Measurements from ENCODE around the gene RRAS2. TPM values are rescaled to one million over a fixed set of nuclear protein-coding genes. Genes with fewer than 3 reads are reported as not detected.
A peak's percentile ranks its signal among the peaks of the same experiment; 100 is the strongest.

RRAS2 gene
- total RNA-seq, 1 experiment from 2014 or later, result 158 TPM

GRCh38 chr11:14347991-14348390 lies 11.0 kb downstream of the RRAS2 start:
- Mint-ChIP-seq H3K9me3 (peaks cover 10 to 13% of the 10 kb centered on the region in 2 experiments), H3K36me3 (ENCODE audit: insufficient read depth in 1 of 3, low read depth in 3 of 3) (peaks cover 6 to 53% (median 25%) of the 10 kb centered on the region in 3 experiments), H3K4me3 (peak overlapping the region; percentile 4 to 57; a peak in 2 of 5 replicates), H3K27ac (peak overlapping the region in 2 of 3 experiments; percentile 82 to 93; a peak in 4 of 7 replicates), H3K4me1 (peaks cover 59 to 63% of the 10 kb centered on the region in 2 experiments), H3K27me3 (ENCODE audit: low read depth) (no peaks in the 10 kb centered on the region)
- Histone ChIP-seq H2BK15ac (ENCODE audit: low read depth, low read length) (no peak overlapping the region), H3K9ac (ENCODE audit: extremely low read depth, insufficient read length, low read length) (no peak overlapping the region), H3K27ac (ENCODE audit: insufficient read length, low read depth, low read length) (no peak overlapping the region), H3K23ac (ENCODE audit: insufficient read length, low read depth, low read length) (no peak overlapping the region), H3K4ac (ENCODE audit: low read depth, low read length) (no peak overlapping the region), H2AK5ac (ENCODE audit: insufficient read length, low read length) (no peak overlapping the region), H4K91ac (ENCODE audit: insufficient read length, low read depth, low read length) (no peak overlapping the region), H2BK20ac (ENCODE audit: low read depth, low read length, poor library complexity, severe bottlenecking) (no peak overlapping the region), H3K14ac (ENCODE audit: insufficient read depth, low read length) (no peak overlapping the region), H3K4me2 (ENCODE audit: insufficient read depth, insufficient read length, low read length) (no peak overlapping the region), H2AFZ (ENCODE audit: low read length) (no peak overlapping the region), H4K8ac (replicated peaks; ENCODE audit: insufficient read length, low read depth, low read length) (no peak overlapping the region), H3K23me2 (ENCODE audit: insufficient read length, low read depth, low read length, poor library complexity, severe bottlenecking) (no peaks in the 10 kb centered on the region), H2BK5ac (ENCODE audit: insufficient read length, low read length) (no peak overlapping the region), H2BK120ac (ENCODE audit: low read depth, low read length, poor library complexity, severe bottlenecking) (no peak overlapping the region), H3K79me1 (ENCODE audit: insufficient read depth, low read depth, low read length, poor library complexity, severe bottlenecking) (peaks cover 2% of the 10 kb centered on the region), H4K5ac (ENCODE audit: insufficient read length, low read depth, low read length) (no peak overlapping the region), H3K9me3 (ENCODE audit: control insufficient read depth, low read depth, low read length) (no peaks in the 10 kb centered on the region), H4K20me1 (ENCODE audit: control insufficient read depth, insufficient read depth, insufficient read length) (no peaks in the 10 kb centered on the region), H3T11ph (ENCODE audit: low read length) (no peak overlapping the region), H3K4me1 (ENCODE audit: insufficient read depth, low read length) (peaks cover 8% of the 10 kb centered on the region), H3K79me2 (ENCODE audit: insufficient read depth, low read length) (peaks cover 62% of the 10 kb centered on the region), H2BK12ac (ENCODE audit: insufficient read length, low read depth, low read length) (no peak overlapping the region), H3K18ac (ENCODE audit: insufficient read length, low read depth, low read length) (no peak overlapping the region), H3K56ac (ENCODE audit: insufficient read length, low read depth, low read length) (no peak overlapping the region), H3K27me3 (ENCODE audit: insufficient read depth, low read length) (no peaks in the 10 kb centered on the region)
- no peak for TF ChIP-seq CTCF (conservative IDR thresholded peaks at IDR 0.05)
- no peak for DNase-seq
- WGBS (ENCODE audit: extremely low coverage, insufficient read length, low lambda C conversion rate), result no CpG with 5 or more reads among the region's 1 CpG

All from H9 (cell line).